HG03571 (cell line): Measurements from ENCODE around the gene CSNK1A1L.

Source experiments
- ATAC-seq: cut with Tn5 transposase; IDR thresholded peaks from one replicate; pipeline ENCODE4 v1.9.1; 2021; ENCODE audit not compliant: unreplicated experiment

Gene CSNK1A1L

GRCh38 chr13:37107456-37107855 is 2.0 kb upstream of the CSNK1A1L start:
- ATAC-seq: no peak

- no peak for ATAC-seq
Observed at GRCh38 chr13:37106642-37107041, 1.2 kb upstream of the CSNK1A1L start.

GRCh38 chr13:37102896-37103295 is 2.6 kb downstream of the CSNK1A1L start:
- no peak for ATAC-seq

- no peak for ATAC-seq
Observed at GRCh38 chr13:37101201-37101600, 4.3 kb downstream of the CSNK1A1L start.

- no peak for ATAC-seq
Observed at GRCh38 chr13:37100731-37101130, 4.7 kb downstream of the CSNK1A1L start.

- no peak for ATAC-seq
Observed at GRCh38 chr13:37097076-37097475, 8.4 kb downstream of the CSNK1A1L start.

- ATAC-seq: no peak
Observed at GRCh38 chr13:37094840-37095239, 10.6 kb downstream of the CSNK1A1L start.

GRCh38 chr13:37094099-37094498 is 11.4 kb downstream of the CSNK1A1L start:
- no peak for ATAC-seq

GRCh38 chr13:37091835-37092234 is 13.6 kb downstream of the CSNK1A1L start:
- ATAC-seq: no peak

GRCh38 chr13:37090912-37091311 is 14.6 kb downstream of the CSNK1A1L start:
- ATAC-seq: no peak

- no peak for ATAC-seq
Observed at GRCh38 chr13:37089495-37089894, 16.0 kb downstream of the CSNK1A1L start.

- ATAC-seq: no peak
Observed at GRCh38 chr13:37087486-37087885, 18.0 kb downstream of the CSNK1A1L start.

GRCh38 chr13:37085606-37086005 is 19.9 kb downstream of the CSNK1A1L start:
- no peak for ATAC-seq

- ATAC-seq: no peak
Observed at GRCh38 chr13:37076818-37077217, 28.6 kb downstream of the CSNK1A1L start.

GRCh38 chr13:37075164-37075563 is 30.3 kb downstream of the CSNK1A1L start:
- no peak for ATAC-seq

GRCh38 chr13:37074703-37075102 is 30.8 kb downstream of the CSNK1A1L start:
- ATAC-seq: no peak

GRCh38 chr13:37072024-37072423 is 33.4 kb downstream of the CSNK1A1L start:
- ATAC-seq: no peak

- no peak for ATAC-seq
Observed at GRCh38 chr13:37070956-37071355, 34.5 kb downstream of the CSNK1A1L start.

- ATAC-seq: no peak
Observed at GRCh38 chr13:37070145-37070695, 35.2 kb downstream of the CSNK1A1L start.

- no peak for ATAC-seq
Observed at GRCh38 chr13:37069597-37070103, 35.8 kb downstream of the CSNK1A1L start.

GRCh38 chr13:37068962-37069361 is 36.5 kb downstream of the CSNK1A1L start:
- no peak for ATAC-seq

GRCh38 chr13:37067874-37068273 is 37.6 kb downstream of the CSNK1A1L start:
- ATAC-seq: no peak

GRCh38 chr13:37065890-37066526 is 39.5 kb downstream of the CSNK1A1L start:
- no peak for ATAC-seq
